ENCODE data around the gene TMED5.
"Not testable (repeated sequence)": the region's sequence is repeated elsewhere in the genome, so short reads cannot be mapped to it uniquely, and the experiment has no call there.

DNA sequence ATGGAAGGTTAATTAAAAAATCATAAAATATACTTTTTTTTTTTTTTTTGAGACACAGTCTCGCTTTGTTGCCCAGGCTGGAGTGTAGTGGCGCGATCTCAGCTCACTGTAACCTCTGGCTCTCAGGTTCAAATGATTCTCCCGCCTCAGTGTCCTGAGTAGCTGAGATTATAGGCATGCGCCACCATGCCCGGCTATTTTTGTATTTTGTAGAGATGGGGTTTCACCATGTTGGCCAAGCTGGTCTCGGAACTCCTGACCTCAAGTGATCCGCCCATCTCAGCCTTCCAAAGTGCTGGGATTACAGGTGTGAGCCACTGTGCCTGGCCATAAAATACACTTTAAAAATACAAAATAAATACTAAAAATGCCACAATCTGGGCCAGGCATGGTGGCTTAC is 16.9 kb downstream of the TMED5 start:
- TF ChIP-seq TARDBP, ELF4, SUZ12, NFRKB, SP1, FOXK2, FOXA1 (IDR thresholded peaks at IDR 0.05): not testable (repeated sequence)
